GM12891 (cell line): ENCODE data around the gene COL26A1.

Experiments
- DNase-seq: peaks from one replicate; pipeline ENCODE4 v3.0.0; 2011; ENCODE audit warnings: low spot score; ENCODE audit not compliant: insufficient read length
- FAIRE-seq: peaks from 2 replicates; lab custom pipeline; 2011; peaks lifted over from hg19 to GRCh38; lab: Jason Lieb, UNC
- PAX5 ChIP-seq: IDR thresholded peaks from 2 replicates; pipeline ENCODE4 v1.6.1; 2011; ENCODE audit warnings: low read length, moderate library complexity, mild to moderate bottlenecking; ENCODE audit not compliant: insufficient read depth, severe bottlenecking
- POLR2A ChIP-seq: IDR thresholded peaks from 2 replicates; pipeline ENCODE4 v1.6.1; 2011; ENCODE audit warnings: low read depth, low read length, control low read depth
- POLR2AphosphoS5 ChIP-seq: IDR thresholded peaks from 2 replicates; pipeline ENCODE4 v1.6.1; 2011; ENCODE audit warnings: low read depth, low read length, control low read depth
- POU2F2 ChIP-seq: IDR thresholded peaks from 2 replicates; pipeline ENCODE4 v1.6.1; 2011; ENCODE audit warnings: low read depth, mild to moderate bottlenecking, control low read depth, low read length, moderate library complexity
- SPI1 ChIP-seq: IDR thresholded peaks from 2 replicates; pipeline ENCODE4 v1.6.1; 2011; ENCODE audit warnings: low read depth, low read length, control low read depth
- TAF1 ChIP-seq: IDR thresholded peaks from 2 replicates; pipeline ENCODE4 v1.6.1; 2011; ENCODE audit warnings: low read depth, low read length, control low read depth

The COL26A1 gene

GRCh38 chr7:101510297-101510696 is 147.6 kb downstream of the COL26A1 start:
- TF ChIP-seq PAX5 (no peak), TAF1 (no peak), POLR2A (no peak), POLR2AphosphoS5 (no peak), SPI1 (no peak), POU2F2 (no peak)
- FAIRE-seq, result no peak
- no peak for DNase-seq

- TF ChIP-seq SPI1, result no peak
- no peak for TF ChIP-seq POLR2A
- TF ChIP-seq PAX5, result no peak
- TF ChIP-seq POLR2AphosphoS5, result no peak
- no peak for TF ChIP-seq POU2F2
- no peak for TF ChIP-seq TAF1
- no peak for FAIRE-seq
- no peak for DNase-seq
Measured at GRCh38 chr7:101511965-101512364, 149.3 kb downstream of the COL26A1 start.

GRCh38 chr7:101516851-101517250 is 154.2 kb downstream of the COL26A1 start:
- no peak for DNase-seq
- no peak for FAIRE-seq

GRCh38 chr7:101517304-101517703 is 154.6 kb downstream of the COL26A1 start:
- DNase-seq, result no peak
- TF ChIP-seq POU2F2 (no peak), PAX5 (no peak), POLR2A (no peak), SPI1 (no peak), TAF1 (no peak), POLR2AphosphoS5 (no peak)
- FAIRE-seq, result no peak

More at GRCh38 chr7:101516851-101517250, 154.2 kb downstream of the COL26A1 start:
- TF ChIP-seq POLR2AphosphoS5, result no peak
- TF ChIP-seq SPI1, result no peak
- no peak for TF ChIP-seq PAX5
- no peak for TF ChIP-seq TAF1
- TF ChIP-seq POLR2A, result no peak

- TF ChIP-seq TAF1 (no peak), POLR2AphosphoS5 (no peak), POLR2A (no peak), PAX5 (no peak), SPI1 (no peak), POU2F2 (no peak)
- DNase-seq (no peak), FAIRE-seq (no peak)
Measured at GRCh38 chr7:101518336-101518735, 155.7 kb downstream of the COL26A1 start.

- no peak for DNase-seq
- FAIRE-seq, result no peak
- TF ChIP-seq TAF1 (no peak), POLR2AphosphoS5 (no peak), POLR2A (no peak), PAX5 (no peak), POU2F2 (no peak), SPI1 (no peak)
Measured at GRCh38 chr7:101519324-101520023, 156.8 kb downstream of the COL26A1 start.

- TF ChIP-seq POLR2A (no peak), SPI1 (no peak), PAX5 (no peak), POLR2AphosphoS5 (no peak), TAF1 (no peak), POU2F2 (no peak)
- FAIRE-seq (no peak), DNase-seq (no peak)
Measured at GRCh38 chr7:101521430-101521925, 158.8 kb downstream of the COL26A1 start.

GRCh38 chr7:101522021-101522420 is 159.3 kb downstream of the COL26A1 start:
- FAIRE-seq, result no peak
- DNase-seq, result no peak
- no peak for TF ChIP-seq POLR2A
- TF ChIP-seq POU2F2, result no peak
- no peak for TF ChIP-seq POLR2AphosphoS5
- TF ChIP-seq PAX5, result no peak
- TF ChIP-seq TAF1, result no peak
- TF ChIP-seq SPI1, result no peak

GRCh38 chr7:101527844-101528667 is 165.4 kb downstream of the COL26A1 start:
- DNase-seq, result no peak
- no peak for FAIRE-seq
- TF ChIP-seq POU2F2 (no peak), POLR2AphosphoS5 (no peak), SPI1 (no peak), POLR2A (no peak), PAX5 (no peak)
